Esophagus squamous epithelium (tissue), 4 donors: ENCODE results near the gene CARMIL3.

Experiments
- POLR2A ChIP-seq, 4 donors: fragments of 450-650 bp; IDR thresholded peaks; one replicate each; pipeline ENCODE4 v1.6.1; 2017; ENCODE audit warnings: antibody characterized with exemption in 4 of 4, mild to moderate bottlenecking in 4 of 4, moderate library complexity in 3 of 4
- TF ChIP-seq, protein P1 (sequence below), 6 experiments: fragments of 450-650 bp in 4 of 6; fragments of 200-600 bp in 2 of 6; sonication (generic) in 2 of 6; IDR thresholded peaks; one replicate each; pipeline ENCODE4 v1.5.1; 2016 to 2019; ENCODE audit warnings: antibody characterized with exemption in 6 of 6, mild to moderate bottlenecking in 4 of 6, moderate library complexity in 4 of 6

DNA sequence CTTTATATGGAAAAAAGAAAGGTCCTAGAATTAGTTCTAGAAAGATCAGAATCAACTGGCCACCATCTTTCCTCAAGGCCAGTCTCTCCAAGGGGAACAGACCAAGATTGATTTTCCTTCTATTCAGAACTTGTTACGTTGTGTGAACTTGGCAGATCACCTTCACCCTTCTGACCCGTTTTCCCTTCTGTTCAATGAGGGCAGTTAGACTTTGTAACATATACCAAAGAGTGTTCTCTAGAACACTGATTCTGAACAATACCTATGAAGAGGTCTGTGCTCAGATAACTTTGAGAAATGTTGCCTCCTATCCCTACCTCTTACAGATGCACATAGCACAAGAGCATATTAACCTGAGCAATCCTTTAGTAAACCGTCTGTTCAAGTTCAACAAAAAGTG lies 31.7 kb downstream of the CARMIL3 start:
- TF ChIP-seq, protein P1, sequence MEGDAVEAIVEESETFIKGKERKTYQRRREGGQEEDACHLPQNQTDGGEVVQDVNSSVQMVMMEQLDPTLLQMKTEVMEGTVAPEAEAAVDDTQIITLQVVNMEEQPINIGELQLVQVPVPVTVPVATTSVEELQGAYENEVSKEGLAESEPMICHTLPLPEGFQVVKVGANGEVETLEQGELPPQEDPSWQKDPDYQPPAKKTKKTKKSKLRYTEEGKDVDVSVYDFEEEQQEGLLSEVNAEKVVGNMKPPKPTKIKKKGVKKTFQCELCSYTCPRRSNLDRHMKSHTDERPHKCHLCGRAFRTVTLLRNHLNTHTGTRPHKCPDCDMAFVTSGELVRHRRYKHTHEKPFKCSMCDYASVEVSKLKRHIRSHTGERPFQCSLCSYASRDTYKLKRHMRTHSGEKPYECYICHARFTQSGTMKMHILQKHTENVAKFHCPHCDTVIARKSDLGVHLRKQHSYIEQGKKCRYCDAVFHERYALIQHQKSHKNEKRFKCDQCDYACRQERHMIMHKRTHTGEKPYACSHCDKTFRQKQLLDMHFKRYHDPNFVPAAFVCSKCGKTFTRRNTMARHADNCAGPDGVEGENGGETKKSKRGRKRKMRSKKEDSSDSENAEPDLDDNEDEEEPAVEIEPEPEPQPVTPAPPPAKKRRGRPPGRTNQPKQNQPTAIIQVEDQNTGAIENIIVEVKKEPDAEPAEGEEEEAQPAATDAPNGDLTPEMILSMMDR (IDR thresholded peaks at IDR 0.05) = no peak
- no peak for TF ChIP-seq POLR2A (IDR thresholded peaks at IDR 0.05)
